ENCODE measurements around the gene DDX1.

DNA sequence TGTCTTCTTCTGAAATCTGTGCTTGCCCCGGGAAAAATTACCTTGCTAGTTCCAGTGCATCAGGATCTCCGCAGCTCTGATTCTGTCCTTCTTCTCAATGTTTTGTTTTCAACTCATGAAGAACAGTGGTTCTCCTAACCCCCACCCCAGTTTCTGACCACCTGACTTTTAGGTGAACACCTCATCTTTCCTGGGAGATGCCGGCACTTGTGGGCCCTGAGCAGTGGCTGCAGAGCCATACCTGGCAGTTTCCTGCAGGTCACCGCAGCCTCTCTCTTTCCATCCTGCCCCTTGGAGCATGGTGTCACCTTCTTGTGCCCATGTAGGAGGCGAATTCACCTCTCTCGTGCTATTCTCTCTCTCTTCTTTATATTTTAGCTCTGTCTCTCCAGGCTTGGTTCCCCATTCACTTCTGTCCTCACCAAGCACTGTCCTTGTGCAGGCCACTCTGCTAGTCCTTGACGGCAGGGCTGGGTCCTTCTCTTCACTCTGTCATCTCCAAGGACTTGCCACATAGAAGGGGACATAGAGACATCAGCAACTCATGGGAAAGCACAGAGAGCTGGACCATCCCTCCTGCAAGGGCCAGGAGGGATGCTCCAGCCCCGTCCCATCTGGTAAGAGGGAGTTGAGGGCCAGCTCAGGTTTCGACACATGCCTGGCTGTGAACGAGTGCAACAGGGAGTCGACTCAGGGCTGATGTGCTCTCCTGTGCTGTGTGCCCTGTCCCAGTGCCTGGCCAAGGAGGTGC, 59.1 kb downstream of the DDX1 start:
- TF ChIP-seq, protein P1, sequence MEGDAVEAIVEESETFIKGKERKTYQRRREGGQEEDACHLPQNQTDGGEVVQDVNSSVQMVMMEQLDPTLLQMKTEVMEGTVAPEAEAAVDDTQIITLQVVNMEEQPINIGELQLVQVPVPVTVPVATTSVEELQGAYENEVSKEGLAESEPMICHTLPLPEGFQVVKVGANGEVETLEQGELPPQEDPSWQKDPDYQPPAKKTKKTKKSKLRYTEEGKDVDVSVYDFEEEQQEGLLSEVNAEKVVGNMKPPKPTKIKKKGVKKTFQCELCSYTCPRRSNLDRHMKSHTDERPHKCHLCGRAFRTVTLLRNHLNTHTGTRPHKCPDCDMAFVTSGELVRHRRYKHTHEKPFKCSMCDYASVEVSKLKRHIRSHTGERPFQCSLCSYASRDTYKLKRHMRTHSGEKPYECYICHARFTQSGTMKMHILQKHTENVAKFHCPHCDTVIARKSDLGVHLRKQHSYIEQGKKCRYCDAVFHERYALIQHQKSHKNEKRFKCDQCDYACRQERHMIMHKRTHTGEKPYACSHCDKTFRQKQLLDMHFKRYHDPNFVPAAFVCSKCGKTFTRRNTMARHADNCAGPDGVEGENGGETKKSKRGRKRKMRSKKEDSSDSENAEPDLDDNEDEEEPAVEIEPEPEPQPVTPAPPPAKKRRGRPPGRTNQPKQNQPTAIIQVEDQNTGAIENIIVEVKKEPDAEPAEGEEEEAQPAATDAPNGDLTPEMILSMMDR (optimal IDR thresholded peaks at IDR 0.05 in 1 of 3, IDR thresholded peaks at IDR 0.05 in 1 of 3, conservative IDR thresholded peaks at IDR 0.05 in 1 of 3; ENCODE audit: extremely low read depth in 1 of 3, insufficient read depth in 2 of 3, low read length in 3 of 3): no peak
- no peak for TF ChIP-seq EZH2 (IDR thresholded peaks at IDR 0.05; ENCODE audit: low read length)

All from keratinocyte (primary cell).